DOHH2 (cell line): ENCODE measurements around the gene GLOD4.
"Not testable (repeated sequence)": the region's sequence is repeated elsewhere in the genome, so short reads cannot be mapped to it uniquely, and the experiment has no call there.

Experiments
- H3F3A ChIP-seq: fragments of 200-600 bp; sonication (generic), shearing (Covaris generic); 2 replicates; pipeline ENCODE4 v1.6.0; 2016; ENCODE audit warnings: antibody characterized with exemption, mild to moderate bottlenecking; ENCODE audit not compliant: control insufficient read depth, insufficient read depth
- H3K27ac ChIP-seq: fragments of 200-600 bp; sonication (generic); 2 replicates; pipeline ENCODE4 v1.5.1; 2014; ENCODE audit warnings: low read depth, mild to moderate bottlenecking, low read length, moderate library complexity
- H3K27me3 ChIP-seq: fragments of 200-600 bp; sonication (generic); 2 replicates; pipeline ENCODE4 v1.6.1; 2014; ENCODE audit warnings: mild to moderate bottlenecking, low read length, mixed read lengths; ENCODE audit not compliant: control insufficient read depth
- H3K36me3 ChIP-seq: fragments of 200-600 bp; sonication (generic); 2 replicates; pipeline ENCODE4 v1.6.1; 2014; ENCODE audit warnings: mild to moderate bottlenecking, low read length, moderate library complexity, mixed read lengths; ENCODE audit not compliant: control insufficient read depth
- H3K4me1 ChIP-seq: fragments of 200-600 bp; sonication (generic); 2 replicates; pipeline ENCODE4 v1.6.1; 2014; ENCODE audit warnings: mild to moderate bottlenecking, low read length, mixed read lengths; ENCODE audit not compliant: control insufficient read depth
- H3K4me2 ChIP-seq: fragments of 200-600 bp; sonication (generic); 2 replicates; pipeline ENCODE4 v1.6.0; 2014; ENCODE audit warnings: mild to moderate bottlenecking, low read length, moderate library complexity
- H3K4me3 ChIP-seq: fragments of 200-600 bp; sonication (generic); 2 replicates; pipeline ENCODE4 v1.5.1; 2014; ENCODE audit warnings: mild to moderate bottlenecking, low read length, mixed read lengths
- H3K79me2 ChIP-seq: fragments of 200-600 bp; sonication (generic); 2 replicates; pipeline ENCODE4 v1.6.1; 2014; ENCODE audit warnings: mild to moderate bottlenecking, low read length, mixed read lengths; ENCODE audit not compliant: control insufficient read depth
- H3K9me2 ChIP-seq: fragments of 200-600 bp; sonication (generic); replicated peaks from 2 replicates; pipeline ENCODE4 v1.6.1; 2014; ENCODE audit warnings: mild to moderate bottlenecking, low read length, mixed read lengths; ENCODE audit not compliant: control insufficient read depth
- H3K9me3 ChIP-seq: fragments of 200-600 bp; sonication (generic); 2 replicates; pipeline ENCODE4 v1.6.1; 2014; ENCODE audit warnings: antibody characterized with exemption, low read length, mixed read lengths; ENCODE audit not compliant: control insufficient read depth, insufficient read depth
- H4K20me1 ChIP-seq: fragments of 200-600 bp; sonication (generic); 2 replicates; pipeline ENCODE4 v1.6.0; 2014; ENCODE audit warnings: low read depth, mild to moderate bottlenecking, antibody characterized with exemption, low read length, moderate library complexity; ENCODE audit not compliant: control insufficient read depth, insufficient read depth
- EZH2phosphoT487 ChIP-seq: fragments of 200-600 bp; sonication (generic); IDR thresholded peaks from 2 replicates; pipeline ENCODE4 v1.6.1; 2017; ENCODE audit warnings: borderline replicate concordance, mild to moderate bottlenecking, antibody characterized with exemption, low read length, moderate library complexity, mixed read lengths
- TF ChIP-seq, protein P1 (sequence below): fragments of 200-600 bp; sonication (generic); IDR thresholded peaks from one replicate; pipeline ENCODE4 v1.5.1; 2014; ENCODE audit warnings: antibody characterized with exemption, mild to moderate bottlenecking, low read depth, low read length; ENCODE audit not compliant: poor library complexity, severe bottlenecking

Gene GLOD4

DNA sequence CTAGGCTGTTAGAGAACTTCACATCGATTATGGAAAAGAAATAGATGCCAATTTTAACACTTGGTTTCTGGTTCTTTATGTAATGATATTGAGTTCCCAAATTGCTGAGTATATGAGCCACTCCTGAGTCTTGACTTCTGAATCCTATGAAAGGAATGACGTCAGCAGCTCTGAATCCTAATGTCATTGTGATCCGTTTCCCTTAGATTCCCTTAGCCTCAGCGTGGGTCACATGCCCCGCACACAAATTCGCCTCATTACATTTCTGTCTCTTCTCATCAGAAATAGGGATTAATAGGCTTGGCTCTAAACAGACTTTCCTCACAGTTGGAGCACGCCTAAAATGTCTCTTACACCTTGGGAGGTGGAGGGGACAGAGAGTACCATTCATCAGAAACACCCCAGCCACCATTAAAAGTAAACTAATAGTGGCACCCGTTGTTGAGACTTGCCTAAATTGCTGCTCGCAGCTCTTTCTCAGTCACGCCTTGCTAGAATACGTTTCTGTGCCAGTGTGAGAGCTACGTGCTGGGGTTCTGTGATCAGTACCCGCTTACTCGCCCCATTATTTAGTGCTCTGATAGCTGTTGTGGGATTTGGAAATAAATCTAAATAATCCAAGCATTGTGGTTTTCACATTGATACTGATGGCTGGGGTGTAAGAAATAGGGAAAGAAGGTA lies 7.2 kb upstream of the GLOD4 start:
- no peaks in the 10 kb centered on the region; the same call in 1 of the 2 replicates for H3F3A ChIP-seq
- H3K9me3 ChIP-seq: no peaks in the 10 kb centered on the region
- no peaks in the 10 kb centered on the region for H3K9me2 ChIP-seq
- no peak for TF ChIP-seq EZH2phosphoT487
- TF ChIP-seq, protein P1, sequence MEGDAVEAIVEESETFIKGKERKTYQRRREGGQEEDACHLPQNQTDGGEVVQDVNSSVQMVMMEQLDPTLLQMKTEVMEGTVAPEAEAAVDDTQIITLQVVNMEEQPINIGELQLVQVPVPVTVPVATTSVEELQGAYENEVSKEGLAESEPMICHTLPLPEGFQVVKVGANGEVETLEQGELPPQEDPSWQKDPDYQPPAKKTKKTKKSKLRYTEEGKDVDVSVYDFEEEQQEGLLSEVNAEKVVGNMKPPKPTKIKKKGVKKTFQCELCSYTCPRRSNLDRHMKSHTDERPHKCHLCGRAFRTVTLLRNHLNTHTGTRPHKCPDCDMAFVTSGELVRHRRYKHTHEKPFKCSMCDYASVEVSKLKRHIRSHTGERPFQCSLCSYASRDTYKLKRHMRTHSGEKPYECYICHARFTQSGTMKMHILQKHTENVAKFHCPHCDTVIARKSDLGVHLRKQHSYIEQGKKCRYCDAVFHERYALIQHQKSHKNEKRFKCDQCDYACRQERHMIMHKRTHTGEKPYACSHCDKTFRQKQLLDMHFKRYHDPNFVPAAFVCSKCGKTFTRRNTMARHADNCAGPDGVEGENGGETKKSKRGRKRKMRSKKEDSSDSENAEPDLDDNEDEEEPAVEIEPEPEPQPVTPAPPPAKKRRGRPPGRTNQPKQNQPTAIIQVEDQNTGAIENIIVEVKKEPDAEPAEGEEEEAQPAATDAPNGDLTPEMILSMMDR: no peak
- H3K27me3 ChIP-seq: no peaks in the 10 kb centered on the region
- no peak overlapping the region for H3K4me2 ChIP-seq
- peaks cover 74% of the 10 kb centered on the region for H3K36me3 ChIP-seq
- H3K4me3 ChIP-seq: no peak overlapping the region
- H3K27ac ChIP-seq: no peak overlapping the region
- peaks cover 7% of the 10 kb centered on the region for H3K4me1 ChIP-seq
- H4K20me1 ChIP-seq: no peaks in the 10 kb centered on the region
- H3K79me2 ChIP-seq: peaks cover 43% of the 10 kb centered on the region

DNA sequence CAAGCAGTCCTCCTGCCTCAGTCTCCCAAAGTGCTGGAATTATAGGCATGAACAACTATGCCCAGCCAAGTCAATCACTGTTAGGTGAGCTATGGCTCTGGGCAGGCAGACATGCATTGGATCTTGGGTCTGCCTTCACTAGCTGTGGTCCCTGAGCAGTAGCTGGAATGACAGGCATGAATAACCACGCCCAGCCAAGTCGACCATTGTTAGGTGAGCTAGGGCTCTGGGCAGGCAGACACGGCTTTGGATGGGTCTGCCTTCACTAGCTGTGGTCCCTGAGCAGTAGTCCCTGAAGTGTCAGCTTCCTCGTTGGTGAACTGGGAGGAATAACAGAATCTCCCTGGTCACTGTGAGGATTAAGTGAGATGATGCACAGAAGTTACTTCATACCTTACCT lies 6.5 kb upstream of the GLOD4 start:
- H3K36me3 ChIP-seq: peaks cover 79% of the 10 kb centered on the region
- H3F3A ChIP-seq: no peaks in the 10 kb centered on the region; the same call in 1 of the 2 replicates
- no peak overlapping the region for H3K4me2 ChIP-seq
- TF ChIP-seq EZH2phosphoT487: no peak
- H4K20me1 ChIP-seq: 0 out of 2 replicates have a peak, but pooled peaks cover 4% of the 10 kb centered on the region
- peaks cover 15% of the 10 kb centered on the region for H3K4me1 ChIP-seq
- no peaks in the 10 kb centered on the region for H3K9me2 ChIP-seq
- H3K9me3 ChIP-seq: no peaks in the 10 kb centered on the region
- no peaks in the 10 kb centered on the region for H3K27me3 ChIP-seq
- H3K79me2 ChIP-seq: peaks cover 51% of the 10 kb centered on the region
- no peak overlapping the region for H3K4me3 ChIP-seq
- H3K27ac ChIP-seq: no peak overlapping the region

DNA sequence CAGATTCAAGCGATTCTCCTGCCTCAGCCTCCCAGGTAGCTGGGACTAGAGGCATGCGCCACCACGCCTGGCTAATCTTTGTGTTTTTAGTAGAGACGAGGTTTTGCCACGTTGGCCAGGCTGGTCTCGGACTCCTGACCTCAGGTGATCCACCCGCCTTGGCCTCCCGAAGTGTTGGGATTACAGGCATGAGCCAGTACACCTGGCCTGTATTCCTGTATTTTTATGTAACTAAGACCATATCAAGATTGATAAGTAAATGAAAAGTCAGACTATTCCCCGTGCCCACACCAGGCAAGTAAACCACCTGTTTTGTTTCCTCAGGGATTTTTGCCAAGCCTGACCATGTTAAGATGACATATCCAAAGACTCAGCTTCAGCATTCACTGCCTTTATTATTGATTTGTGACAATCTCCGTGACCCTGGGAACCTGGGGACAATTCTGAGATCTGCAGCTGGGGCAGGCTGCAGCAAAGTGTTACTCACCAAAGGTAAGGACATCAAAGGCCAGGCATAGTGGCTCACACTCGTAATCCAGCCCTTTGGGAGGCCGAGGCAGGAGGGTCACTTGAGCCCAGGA lies 5.7 kb upstream of the GLOD4 start:
- no peak overlapping the region for H3K4me2 ChIP-seq
- no peaks in the 10 kb centered on the region for H3K9me2 ChIP-seq
- H3K27me3 ChIP-seq: no peaks in the 10 kb centered on the region
- H3K27ac ChIP-seq: no peak overlapping the region
- H3F3A ChIP-seq: no peaks in the 10 kb centered on the region; the same call in 1 of the 2 replicates
- H3K4me3 ChIP-seq: no peak overlapping the region
- H3K4me1 ChIP-seq: peaks cover 21% of the 10 kb centered on the region
- H3K79me2 ChIP-seq: peaks cover 59% of the 10 kb centered on the region
- H4K20me1 ChIP-seq: 0 out of 2 replicates have a peak, but pooled peaks cover 4% of the 10 kb centered on the region
- TF ChIP-seq, protein P1: no peak
- TF ChIP-seq EZH2phosphoT487: no peak
- H3K36me3 ChIP-seq: peaks cover 76% of the 10 kb centered on the region
- H3K9me3 ChIP-seq: no peaks in the 10 kb centered on the region

DNA sequence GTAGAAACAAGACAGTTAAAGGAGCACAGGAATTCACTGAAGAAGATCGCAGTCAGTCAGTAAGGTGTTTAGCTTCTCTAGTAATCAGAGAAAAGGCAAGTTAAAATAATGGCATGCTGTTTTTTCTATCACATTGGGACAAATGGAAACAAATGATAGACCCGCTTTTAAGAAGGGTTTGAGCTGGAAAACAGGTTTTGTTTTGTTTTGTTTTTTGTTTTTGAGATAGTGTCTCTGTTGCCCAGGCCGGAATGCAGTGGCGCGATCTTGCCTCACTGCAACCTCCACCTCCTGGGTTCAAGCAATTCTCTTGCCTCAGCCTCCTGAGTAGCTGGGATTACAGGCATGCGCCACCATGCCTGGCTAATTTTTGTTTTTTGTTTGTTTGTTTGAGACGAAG lies 3.8 kb upstream of the GLOD4 start:
- not testable (repeated sequence) for H3K9me2 ChIP-seq, H3K27me3 ChIP-seq, H3K4me2 ChIP-seq, H3F3A ChIP-seq, H3K27ac ChIP-seq, H3K4me3 ChIP-seq, H3K9me3 ChIP-seq, H4K20me1 ChIP-seq
- H3K36me3 ChIP-seq: peaks cover 57% of the 10 kb centered on the region
- peaks cover 26% of the 10 kb centered on the region for H3K4me1 ChIP-seq
- peaks cover 77% of the 10 kb centered on the region for H3K79me2 ChIP-seq
